Tibial nerve (tissue), 4 donors: Measurements from ENCODE around the gene BMP8A.
"Not testable (repeated sequence)": the region's sequence is repeated elsewhere in the genome, so short reads cannot be mapped to it uniquely, and the experiment has no call there.

Experiments used
- CTCF ChIP-seq, 5 experiments: fragments of 200-600 bp in 3 of 5; fragments of 450-650 bp in 2 of 5; sonication (generic) in 3 of 5; IDR thresholded peaks; one replicate each; pipeline ENCODE4 v1.5.1; 2016 to 2019; ENCODE audit warnings: antibody characterized with exemption in 5 of 5, mild to moderate bottlenecking in 3 of 5, moderate library complexity in 2 of 5
- EP300 ChIP-seq, 2 donors: sonication (generic); formaldehyde crosslinking; IDR thresholded peaks; one replicate each; pipeline ENCODE4 v1.6.1; 2017; ENCODE audit warnings: antibody characterized with exemption in 2 of 2, mild to moderate bottlenecking in 1 of 2
- POLR2A ChIP-seq, 2 donors: fragments of 450-650 bp; IDR thresholded peaks; one replicate each; pipeline ENCODE4 v1.6.1; 2017; ENCODE audit warnings: antibody characterized with exemption in 2 of 2, mild to moderate bottlenecking in 2 of 2, moderate library complexity in 2 of 2

DNA sequence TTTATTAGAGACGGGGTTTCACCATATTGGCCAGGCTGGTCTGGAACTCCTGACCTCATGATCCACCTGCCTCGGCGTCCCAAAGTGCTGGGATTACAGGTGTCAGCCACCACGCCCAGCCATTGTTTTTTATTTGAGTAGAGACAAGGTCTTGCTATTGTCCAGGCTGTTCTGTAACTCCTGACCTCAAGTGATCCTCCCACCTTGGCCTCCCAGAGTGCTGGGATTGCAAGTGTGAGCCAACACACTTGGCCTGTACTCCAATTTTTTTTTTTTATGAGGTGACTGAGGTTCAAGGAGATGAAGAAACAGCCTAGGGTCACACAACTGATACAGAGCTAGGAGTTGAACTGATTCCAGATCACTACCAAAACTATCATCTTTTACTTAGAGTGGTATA lies 41.4 kb upstream of the BMP8A start:
- not testable (repeated sequence) for TF ChIP-seq CTCF, EP300, POLR2A (IDR thresholded peaks at IDR 0.05)
